ENCODE results near the gene CCL1. TPM values are rescaled to one million over a fixed set of nuclear protein-coding genes. Genes with fewer than 3 reads are reported as not detected.
A peak's percentile ranks its signal among the peaks of the same experiment; 100 is the strongest.

CCL1 gene
- total and polyA plus RNA-seq, 9 of the 15 experiments (the other 6 are each of a cell fraction or from before 2014, with no cell fraction given), result 0.45 TPM; not detected in 8

DNA sequence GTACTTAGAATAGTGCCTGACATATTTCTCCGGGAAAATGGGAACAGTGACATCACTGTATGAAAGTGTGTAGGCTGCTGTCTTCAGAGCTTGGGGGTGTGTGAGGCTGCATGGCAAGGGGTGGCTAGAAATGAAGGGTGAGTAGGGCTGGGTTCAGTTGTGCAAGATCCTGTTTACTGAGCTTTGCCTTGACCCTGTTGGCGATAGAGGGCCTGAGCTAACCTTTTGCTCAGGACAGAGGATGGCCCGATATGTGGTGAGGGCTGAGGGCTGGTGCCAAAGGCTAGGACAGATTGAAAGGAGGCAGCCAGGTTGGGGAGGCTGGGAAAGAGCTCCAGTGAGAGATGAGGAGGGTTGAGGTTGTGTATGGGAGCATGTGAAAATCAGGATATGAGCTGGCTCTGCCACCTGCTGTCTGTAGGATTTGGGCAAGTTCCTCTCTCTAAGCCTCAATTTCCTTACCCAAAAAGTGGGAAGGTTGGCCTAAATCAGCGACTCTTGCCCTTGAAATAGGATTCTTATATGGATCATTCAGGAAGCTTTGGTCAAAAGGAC is 6.0 kb upstream of the CCL1 start (continued):
- no peak for TF ChIP-seq RAD21 (CRISPR knock-in tag; conservative IDR thresholded peaks at IDR 0.05 in 1 of 2, IDR thresholded peaks at IDR 0.05 in 1 of 2)
- no peak for TF ChIP-seq SMARCA4 (IDR thresholded peaks at IDR 0.05)

DNA sequence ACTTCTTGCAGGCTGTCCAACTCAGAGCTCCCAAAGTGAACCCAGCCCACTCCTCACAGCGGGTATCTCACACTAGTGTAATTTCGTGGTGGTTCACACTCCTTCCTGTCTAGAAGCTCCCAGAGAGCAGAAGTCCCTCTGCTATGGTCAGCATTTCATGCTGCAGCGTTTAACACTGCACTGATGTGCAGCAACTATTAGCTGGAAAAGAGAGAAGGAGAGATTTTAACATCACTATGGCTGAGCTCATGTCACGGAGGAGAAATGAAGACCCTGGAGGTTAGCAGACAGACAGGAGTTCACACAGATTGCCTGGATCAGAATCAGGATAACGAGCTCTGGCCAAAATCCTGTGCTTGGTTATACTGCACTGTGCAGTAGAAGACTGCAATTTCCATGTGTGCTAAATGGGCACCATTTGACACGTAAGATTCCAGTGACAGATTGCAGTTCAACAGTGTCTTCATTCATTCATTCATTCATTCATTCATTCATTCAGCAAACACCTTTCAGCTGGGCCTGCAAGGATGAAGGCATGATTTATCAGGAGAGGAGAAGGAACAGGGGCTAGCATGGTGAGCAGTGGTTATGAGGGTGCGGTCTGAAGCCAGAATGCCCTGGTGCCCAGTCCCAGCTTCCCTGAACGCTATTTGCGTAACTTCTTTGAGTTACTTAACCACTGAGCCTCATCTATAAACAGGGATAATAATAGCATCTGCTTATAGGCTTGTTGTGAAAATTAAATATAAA is 5.3 kb upstream of the CCL1 start:
- no peaks in the 10 kb centered on the region for H3K79me2 ChIP-seq (ENCODE audit: control insufficient read depth, insufficient read depth, low read length)
- no TSS peak for BruUV-seq (replicated peaks)
- FAIRE-seq, result no peak
- intact Hi-C loops (cut with micrococcal nuclease), result no loop called here
- no peaks in the 10 kb centered on the region for H4K20me1 ChIP-seq (replicated peaks; ENCODE audit: control insufficient read depth, insufficient read depth, low read length)
- H3K27ac ChIP-seq (ENCODE audit: extremely low read depth, low read depth, low read length), result no peak overlapping the region
- ChIA-PET CTCF (ENCODE audit: low intra/inter-chr PET ratio) (interaction anchor here (1.2 kb wide), 1 partner anchor 168 kb away, joined by 4 read pairs; no protein-coding TSS in a partner anchor), POLR2A (interaction anchor here (0.6 to 0.7 kb wide), 2 partner anchors 41 to 786 kb away, joined by 3 to 4 read pairs; no protein-coding TSS in a partner anchor)
- ATAC-seq, result no peak
- 13% methylated on average over 9 of the region's 9 CpGs for WGBS (ENCODE audit: insufficient coverage, low coverage, missing lambda C conversion rate)
- no peak overlapping the region; the same call in 1 of the 2 replicates for H2AFZ ChIP-seq (ENCODE audit: low read depth, low read length)
- H3K27me3 ChIP-seq (ENCODE audit: control insufficient read depth in 2 of 2, insufficient read depth in 2 of 2, low read length in 2 of 2), result peaks cover 0 to 6% of the 10 kb centered on the region in 2 experiments; a peak in 2 of 5 replicates
- H3K9me3 ChIP-seq (replicated peaks; ENCODE audit: control insufficient read depth, insufficient read depth, low read depth, low read length), result no peaks in the 10 kb centered on the region
- H3K9ac ChIP-seq (ENCODE audit: insufficient read depth in 1 of 2, low read depth in 2 of 2, low read length in 2 of 2), result no peak overlapping the region
- TF ChIP-seq HMGN3 (IDR thresholded peaks at IDR 0.05; ENCODE audit: borderline replicate concordance, extremely low read depth, insufficient read length, low read depth, low read length) (no peak), KDM5B (IDR thresholded peaks at IDR 0.05; ENCODE audit: insufficient replicate concordance, low read depth, low read length) (no peak), ZNF324 (CRISPR knock-in tag; IDR thresholded peaks at IDR 0.05) (no peak), NCOA2 (IDR thresholded peaks at IDR 0.05; ENCODE audit: partially characterized antibody in 2 of 2) (no peak), ZNF24 (IDR thresholded peaks at IDR 0.05) (peak; percentile 85)
- no peaks in the 10 kb centered on the region for H3K9me1 ChIP-seq (ENCODE audit: control insufficient read depth, insufficient read depth, low read length)
- in situ Hi-C loops (cut with MboI), result no loop called here
- no peak overlapping the region for H3K4me2 ChIP-seq (ENCODE audit: insufficient read depth, low read length)
- no peak overlapping the region for H3K4me3 ChIP-seq
- no peaks in the 10 kb centered on the region for H3K36me3 ChIP-seq (ENCODE audit: control insufficient read depth, insufficient read depth, low read length)
- H3K4me1 ChIP-seq (replicated peaks in 1 of 2; ENCODE audit: control insufficient read depth in 2 of 2, insufficient read depth in 2 of 2, low read length in 2 of 2), result no peaks in the 10 kb centered on the region; a peak in 1 of 5 replicates
- no peak for DNase-seq (ENCODE audit: extremely low read depth in 1 of 4, low spot score in 3 of 4)

Measured in K562 (cell line).